Right lobe of liver (tissue), 4 donors: ENCODE data around the gene PAQR4.

Experiments
- POLR2A ChIP-seq: fragments of 450-650 bp; IDR thresholded peaks from one replicate; pipeline ENCODE4 v1.6.1; 2017; ENCODE audit warnings: antibody characterized with exemption, mild to moderate bottlenecking
- TF ChIP-seq, protein P1 (sequence below), 4 donors: fragments of 200-600 bp in 3 of 4; fragments of 450-650 bp in 1 of 4; IDR thresholded peaks; one replicate each; pipeline versions ENCODE4 v1.5.1 to v1.8.0; 2016 to 2022; ENCODE audit warnings: antibody characterized with exemption in 4 of 4, mild to moderate bottlenecking in 2 of 4
- donor health status: DM: no; HTN: no; CAD: no.
- donor health status: DM: no; HTN: no; CAD: no.
- donor health status: DM: no; HTN: yes; CAD: no.

DNA sequence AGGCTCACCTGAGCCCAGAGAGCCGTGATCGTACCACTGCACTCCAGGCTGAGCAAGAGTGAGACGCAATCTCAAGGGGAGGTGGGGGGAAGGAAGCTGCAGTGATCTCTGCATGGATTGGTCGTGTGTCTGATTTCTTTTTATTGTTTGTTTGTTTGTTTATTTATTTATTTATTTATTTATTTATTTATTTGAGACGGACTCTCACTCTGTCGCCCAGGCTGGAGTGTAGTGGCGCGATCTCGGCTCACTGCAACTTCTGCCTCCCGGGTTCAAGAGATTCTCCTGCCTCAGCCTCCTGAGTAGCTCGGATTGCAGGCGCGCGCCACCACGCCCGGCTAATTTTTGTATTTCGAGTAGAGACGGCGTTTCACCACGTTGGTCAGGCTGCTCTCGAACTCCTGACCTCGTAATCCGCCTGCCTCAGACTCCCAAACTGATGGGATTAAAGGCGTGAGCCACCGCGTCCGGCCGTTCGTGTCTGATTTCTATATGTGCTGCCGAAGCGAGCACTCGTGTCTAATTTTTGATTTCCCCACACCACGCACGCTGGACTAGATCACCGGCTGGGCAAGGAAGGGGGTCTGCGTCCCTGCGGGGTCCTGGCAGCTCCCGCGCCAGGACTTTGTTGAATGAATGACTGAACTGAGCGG is 50.6 kb downstream of the PAQR4 start:
- no peak for TF ChIP-seq POLR2A
- TF ChIP-seq, protein P1, sequence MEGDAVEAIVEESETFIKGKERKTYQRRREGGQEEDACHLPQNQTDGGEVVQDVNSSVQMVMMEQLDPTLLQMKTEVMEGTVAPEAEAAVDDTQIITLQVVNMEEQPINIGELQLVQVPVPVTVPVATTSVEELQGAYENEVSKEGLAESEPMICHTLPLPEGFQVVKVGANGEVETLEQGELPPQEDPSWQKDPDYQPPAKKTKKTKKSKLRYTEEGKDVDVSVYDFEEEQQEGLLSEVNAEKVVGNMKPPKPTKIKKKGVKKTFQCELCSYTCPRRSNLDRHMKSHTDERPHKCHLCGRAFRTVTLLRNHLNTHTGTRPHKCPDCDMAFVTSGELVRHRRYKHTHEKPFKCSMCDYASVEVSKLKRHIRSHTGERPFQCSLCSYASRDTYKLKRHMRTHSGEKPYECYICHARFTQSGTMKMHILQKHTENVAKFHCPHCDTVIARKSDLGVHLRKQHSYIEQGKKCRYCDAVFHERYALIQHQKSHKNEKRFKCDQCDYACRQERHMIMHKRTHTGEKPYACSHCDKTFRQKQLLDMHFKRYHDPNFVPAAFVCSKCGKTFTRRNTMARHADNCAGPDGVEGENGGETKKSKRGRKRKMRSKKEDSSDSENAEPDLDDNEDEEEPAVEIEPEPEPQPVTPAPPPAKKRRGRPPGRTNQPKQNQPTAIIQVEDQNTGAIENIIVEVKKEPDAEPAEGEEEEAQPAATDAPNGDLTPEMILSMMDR (IDR thresholded peaks at IDR 0.05) = no peak
